GM21447 (cell line): ENCODE data around the gene A2ML1.
"Not testable (repeated sequence)": the region's sequence is repeated elsewhere in the genome, so short reads cannot be mapped to it uniquely, and the experiment has no call there.

Source experiments
- ATAC-seq: cut with Tn5 transposase; IDR thresholded peaks from one replicate; pipeline ENCODE4 v1.9.1; 2021; ENCODE audit not compliant: unreplicated experiment

A2ML1 gene

DNA sequence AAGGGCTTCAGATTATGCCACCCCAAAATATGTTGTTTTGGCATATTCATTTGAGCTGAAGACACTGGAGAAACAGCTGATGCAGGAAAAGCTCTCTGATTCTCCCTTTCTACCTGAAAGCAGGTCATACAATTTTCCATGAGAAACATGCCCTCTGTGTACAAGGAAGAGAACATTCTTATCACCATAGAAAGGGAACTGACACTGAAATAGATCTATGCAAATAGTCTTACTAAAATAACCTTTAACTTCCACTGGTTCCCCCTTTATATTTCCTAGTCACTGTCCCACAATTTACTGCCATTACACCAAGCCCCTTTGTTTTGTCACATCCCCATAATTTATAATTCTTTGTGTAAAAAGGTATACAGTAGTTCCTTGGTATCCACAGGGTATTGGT lies 82.2 kb downstream of the A2ML1 start:
- no peak for ATAC-seq

DNA sequence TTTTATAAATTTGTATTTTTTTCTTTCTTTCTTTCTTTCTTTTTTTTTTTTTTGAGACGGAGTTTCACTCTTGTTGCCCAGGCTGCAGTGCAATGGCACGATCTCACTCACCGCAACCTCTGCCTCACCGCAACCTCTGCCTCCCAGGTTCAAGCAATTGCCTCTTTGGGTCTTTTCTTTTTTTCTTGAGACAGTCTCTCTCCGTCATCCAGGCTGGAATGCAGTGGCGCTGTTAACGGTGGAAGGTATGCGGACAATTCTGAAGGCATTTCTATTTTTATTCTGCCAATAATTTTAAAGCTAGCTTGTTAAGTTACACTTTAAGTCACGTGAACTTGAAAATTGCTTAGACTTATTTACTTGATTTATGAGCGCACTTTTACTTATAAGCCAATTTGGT lies 83.1 kb downstream of the A2ML1 start:
- no peak for ATAC-seq

DNA sequence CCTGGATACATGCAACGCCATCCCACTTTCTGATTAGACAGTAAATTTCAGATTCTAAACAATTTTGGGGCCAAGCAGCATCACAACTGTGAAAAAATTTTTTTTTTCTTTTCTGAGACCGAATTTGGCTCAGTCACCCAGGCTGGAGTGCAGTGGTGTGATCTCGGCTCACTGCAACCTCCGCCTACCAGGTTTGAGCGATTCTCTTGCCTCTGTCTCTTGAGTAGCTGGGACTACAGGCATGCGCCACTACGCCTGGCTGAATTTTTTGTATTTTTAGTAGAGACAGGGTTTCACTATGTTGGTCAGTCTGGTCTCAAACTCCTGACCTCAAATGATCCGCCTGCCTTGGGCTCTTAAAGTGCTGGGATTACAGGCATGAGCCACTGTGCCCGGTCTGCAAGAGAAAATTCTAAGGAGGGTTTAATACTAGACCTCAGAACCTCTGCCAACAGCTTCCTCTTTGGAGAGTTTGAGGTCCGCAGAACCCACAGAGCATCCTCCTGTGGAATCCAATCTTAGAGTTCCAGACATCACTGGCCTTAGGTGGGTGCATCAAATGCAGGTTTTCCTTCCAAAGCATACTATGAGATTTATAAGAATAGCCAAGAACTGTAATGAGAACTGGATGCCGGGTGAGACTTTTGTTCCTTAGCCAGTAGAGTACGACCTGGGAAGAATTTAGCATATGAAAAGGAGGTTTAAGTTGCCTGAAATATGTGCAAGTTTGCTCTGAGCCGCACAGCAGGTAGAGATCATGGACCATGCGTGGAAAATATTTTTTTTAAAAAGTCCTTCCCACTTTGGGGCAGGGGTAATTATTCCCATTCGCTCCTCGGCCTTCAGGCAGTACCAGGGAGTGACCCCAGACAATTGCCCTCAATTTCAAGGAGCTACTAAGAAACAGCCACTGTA lies 84.1 kb downstream of the A2ML1 start:
- ATAC-seq, result no peak

DNA sequence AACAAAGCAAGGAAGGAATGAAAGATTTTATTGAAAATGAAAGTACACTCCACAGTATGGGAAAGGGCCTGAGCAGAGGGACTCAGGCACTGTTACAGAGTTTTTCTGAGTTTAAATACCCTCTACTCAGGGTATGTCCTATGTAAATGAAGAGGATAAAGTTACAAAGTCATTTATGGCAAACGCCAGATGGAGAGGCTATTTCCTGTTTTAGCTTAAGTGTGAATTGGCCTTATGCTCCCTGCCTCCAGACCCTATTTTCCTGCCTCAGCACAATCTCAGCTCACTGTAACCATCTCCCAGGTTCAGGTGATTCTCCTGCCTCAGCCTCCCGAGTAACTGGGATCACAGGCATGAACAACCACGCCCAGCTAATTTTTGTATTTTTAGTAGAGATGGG lies 85.1 kb downstream of the A2ML1 start:
- ATAC-seq, result no peak

DNA sequence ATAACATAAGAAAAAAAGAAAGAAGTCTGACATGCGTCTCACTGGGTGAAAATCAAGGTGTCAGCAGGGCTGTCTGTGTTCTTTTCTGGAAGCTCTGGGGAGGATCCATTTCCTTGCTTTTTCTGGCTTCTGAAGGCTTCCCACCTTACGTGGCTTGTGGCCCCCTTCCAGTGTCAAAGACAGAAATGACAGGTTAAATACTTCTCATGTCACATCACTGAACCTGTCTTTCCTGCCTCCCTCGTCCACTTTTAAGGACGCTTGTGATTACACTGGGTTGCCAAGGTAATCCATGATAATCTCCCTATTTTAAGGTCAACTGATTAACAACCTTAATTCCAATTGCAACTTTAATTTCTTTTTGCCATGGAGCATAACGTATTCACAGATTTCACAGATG lies 87.3 kb downstream of the A2ML1 start:
- no peak for ATAC-seq

DNA sequence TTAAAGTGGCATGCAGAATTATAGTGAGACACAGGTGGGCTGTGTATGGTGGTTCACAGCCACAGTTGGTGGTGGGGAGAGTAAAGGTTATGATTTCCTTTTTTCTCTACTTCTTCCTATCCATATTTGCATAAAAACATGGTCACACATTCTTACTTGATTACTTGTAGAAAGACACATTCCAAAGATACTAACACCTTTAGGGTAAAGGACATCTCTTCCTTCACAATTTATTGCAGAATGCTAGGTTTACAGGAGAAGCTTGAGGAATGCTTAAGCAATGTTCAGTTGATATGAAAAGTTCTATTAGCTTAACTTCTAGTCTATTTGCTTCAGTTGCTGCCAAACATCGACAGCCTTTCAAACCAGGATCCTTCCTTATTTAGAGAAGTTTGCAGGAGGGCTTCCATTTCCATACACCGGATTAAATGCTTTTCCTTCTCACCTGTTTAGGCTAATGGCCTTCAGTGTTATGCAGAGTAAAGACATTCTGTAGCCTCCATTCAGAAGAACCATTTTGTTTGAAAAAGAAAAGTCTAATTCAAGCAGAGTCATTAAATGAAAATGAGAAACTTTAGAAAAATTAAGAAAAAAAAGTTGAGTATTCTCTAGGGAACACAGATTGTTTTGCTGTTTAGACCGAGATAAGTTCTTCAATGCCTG lies 89.3 kb downstream of the A2ML1 start:
- ATAC-seq, result no peak

DNA sequence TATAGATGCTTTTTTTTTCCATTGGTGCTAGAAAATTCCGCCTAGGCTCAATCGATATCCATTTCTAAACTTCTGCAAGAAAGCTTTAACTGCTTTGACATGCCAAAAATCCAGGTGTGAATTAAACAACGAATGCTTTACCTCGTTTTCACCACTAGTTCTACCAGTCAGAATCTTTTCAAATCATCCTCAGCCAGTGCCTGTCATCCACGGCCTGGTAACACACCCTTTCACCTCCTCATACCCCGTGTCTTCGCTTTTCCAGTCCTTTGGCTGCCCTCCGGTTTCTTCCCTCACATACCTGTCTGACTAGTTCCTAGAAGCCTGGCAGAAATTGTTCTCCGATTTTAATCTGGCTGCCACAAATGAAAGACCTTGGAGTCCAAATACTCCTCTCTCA lies 90.5 kb downstream of the A2ML1 start:
- no peak for ATAC-seq

DNA sequence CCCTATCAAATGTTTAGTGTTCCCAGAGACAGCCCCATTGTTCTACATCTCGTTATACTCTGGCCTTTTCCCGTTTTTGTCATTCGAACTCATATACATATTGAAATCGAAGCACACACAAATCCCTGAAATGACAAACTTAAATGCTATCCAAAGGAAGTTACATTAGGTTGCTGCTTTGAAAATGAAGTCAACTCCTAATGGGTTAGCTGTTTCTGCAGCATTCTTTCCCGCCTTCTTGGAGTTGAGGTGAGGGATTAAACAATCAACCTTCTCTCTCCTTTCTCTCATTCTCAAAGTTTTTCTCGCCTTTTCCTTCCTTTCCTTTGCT lies 91.2 kb downstream of the A2ML1 start:
- no peak for ATAC-seq

DNA sequence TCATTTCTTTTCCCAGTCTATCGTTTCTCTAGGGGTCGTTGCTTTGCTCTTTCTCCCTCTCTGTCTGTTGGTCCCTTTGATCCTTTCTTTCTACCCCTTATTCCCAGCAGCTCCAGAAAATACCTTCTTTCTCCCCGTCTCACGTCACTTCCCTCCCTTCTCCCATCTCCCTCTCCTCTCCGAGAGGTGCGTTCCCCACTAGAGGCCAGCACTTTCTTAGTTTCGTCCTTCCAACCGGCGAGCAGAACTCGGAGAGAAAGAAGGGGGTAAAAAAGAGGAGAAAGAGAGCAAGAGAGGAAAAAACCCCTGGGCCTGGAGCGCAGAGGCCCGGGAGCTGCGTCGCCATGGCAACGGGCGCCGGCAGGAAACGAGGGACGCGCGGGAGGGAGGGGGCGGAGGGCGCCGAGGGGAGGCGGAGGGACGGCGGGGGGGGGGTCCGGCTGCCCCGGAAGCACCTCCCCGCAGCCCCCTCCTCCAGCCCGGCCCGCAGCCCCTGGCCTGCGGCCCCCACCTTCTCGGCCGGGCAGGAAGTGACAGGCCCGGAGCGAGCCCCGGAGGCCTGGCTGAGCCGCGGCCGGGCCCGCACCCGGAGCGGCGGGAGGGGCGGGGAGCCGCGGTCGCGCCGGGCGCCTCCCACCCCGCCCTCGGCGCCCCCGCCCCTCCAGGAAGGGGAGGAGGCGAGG lies 91.8 kb downstream of the A2ML1 start, which contains the start of gene PHC1:
Gene PHC1 (plus strand): TSS at position 477 of the 683 bp plus-strand sequence. CDS start 3,169 bp downstream, outside the sequence.
- ATAC-seq, result peak; percentile 46

DNA sequence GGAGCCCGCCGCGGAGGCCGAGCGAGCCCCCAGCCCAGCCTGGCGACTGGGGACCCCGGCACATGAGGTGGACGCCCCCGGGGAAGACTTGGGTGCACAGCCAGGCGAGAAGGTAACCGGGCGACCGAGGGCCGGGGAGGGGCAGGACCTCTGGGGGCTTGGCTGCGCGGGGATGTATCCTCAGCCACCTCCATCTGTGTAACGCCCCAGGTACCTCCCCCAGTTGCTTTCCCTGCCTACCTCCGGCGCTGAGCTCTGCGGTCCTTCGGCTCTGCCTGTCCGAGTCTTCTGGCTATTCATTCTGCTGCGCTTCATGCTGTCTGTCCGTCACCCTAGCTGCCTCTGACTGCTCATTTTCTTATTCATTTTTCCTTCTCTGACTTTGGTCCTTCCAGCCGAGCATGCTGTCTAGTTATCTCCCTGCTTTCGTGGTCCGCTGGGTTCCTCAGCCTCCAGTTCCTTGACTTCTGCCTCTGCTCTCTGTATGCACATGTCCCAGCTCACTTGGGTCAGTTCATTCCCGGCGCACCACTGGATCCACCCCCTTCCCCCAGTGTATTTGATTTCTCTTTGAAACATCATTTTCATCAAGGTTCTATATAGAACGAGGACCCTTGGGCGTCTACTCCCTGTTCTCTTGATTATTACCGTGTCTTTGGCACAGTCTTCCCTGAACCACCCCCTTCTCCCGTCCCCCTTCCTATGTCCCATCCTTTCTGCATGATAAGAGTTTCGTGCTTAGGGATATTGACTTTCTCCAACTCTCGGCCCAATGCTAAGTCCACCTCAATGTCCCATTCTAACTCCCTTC lies 92.5 kb downstream of the A2ML1 start:
- ATAC-seq, result peak; percentile 53

DNA sequence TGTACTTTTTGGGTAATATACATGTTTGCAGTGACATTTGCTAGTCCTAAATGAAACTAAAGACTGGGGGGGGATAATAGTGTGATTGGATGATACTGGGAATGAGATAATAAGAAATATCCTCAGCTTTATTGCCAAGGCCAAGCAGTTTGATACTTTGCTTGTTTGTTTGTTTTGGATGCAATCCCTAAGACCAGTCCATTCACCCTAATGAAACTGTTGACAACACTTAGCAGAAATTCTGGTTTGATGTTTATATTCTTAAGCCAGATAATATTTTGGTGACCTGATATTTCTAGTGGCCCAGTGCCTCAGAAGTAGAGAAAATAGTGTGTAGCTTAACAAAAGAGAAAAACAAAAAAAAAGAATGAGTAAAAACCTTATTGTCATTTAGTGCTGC lies 93.7 kb downstream of the A2ML1 start:
- ATAC-seq, result no peak

DNA sequence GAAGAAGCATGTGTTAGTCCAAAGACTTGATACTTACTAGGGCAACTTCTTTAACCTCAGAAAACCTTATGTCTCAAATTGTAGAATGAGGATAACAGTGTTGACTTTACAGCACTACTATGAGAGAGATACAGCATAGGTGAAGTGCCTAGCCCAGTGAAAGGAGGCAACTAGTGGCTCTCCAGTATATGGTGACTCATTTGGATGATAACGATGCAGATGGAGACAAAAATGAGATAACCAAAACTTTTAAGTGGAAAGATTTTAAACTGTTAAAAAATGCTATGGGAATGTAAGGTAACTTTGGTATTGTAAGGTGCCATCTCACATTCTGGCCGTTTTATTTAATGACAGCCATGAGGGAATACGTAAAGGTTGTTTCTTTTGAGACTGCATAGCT lies 94.6 kb downstream of the A2ML1 start:
- no peak for ATAC-seq

DNA sequence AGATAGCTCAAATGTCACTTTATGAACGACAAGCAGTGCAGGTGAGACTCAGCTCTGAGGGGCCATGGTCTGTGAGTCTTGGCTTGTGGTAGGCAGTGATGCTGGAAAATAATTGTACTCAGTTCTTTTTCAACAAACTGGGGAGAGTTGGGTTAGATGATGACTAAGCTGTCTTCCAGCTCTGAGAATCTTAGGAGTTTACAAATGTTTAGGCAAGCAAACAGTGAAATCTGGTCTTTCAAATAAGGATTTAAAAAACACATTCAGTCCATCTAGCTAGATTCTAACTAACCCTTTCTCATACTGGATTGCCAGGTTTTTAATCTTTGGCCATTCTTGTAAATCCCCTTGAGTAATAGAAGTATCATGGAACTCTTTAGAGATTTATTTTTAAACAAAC lies 95.3 kb downstream of the A2ML1 start:
- ATAC-seq, result no peak

DNA sequence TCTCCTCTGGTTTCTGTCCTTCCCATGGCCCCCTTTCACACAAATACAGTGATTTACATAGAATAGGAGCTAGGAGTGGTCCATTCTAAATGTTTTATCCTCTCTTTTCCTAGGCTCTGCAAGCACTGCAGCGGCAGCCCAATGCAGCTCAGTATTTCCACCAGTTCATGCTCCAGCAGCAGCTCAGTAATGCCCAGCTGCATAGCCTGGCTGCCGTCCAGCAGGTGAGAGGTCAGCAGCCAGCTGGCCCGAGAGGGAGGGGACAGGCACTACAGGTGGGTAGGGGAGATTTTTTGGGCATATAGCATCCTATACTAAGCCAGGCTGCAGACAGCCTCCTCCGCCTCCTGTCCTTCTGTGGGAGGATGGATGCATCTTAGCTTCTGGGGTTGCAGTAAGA lies 97.2 kb downstream of the A2ML1 start:
- not testable (repeated sequence) for ATAC-seq

DNA sequence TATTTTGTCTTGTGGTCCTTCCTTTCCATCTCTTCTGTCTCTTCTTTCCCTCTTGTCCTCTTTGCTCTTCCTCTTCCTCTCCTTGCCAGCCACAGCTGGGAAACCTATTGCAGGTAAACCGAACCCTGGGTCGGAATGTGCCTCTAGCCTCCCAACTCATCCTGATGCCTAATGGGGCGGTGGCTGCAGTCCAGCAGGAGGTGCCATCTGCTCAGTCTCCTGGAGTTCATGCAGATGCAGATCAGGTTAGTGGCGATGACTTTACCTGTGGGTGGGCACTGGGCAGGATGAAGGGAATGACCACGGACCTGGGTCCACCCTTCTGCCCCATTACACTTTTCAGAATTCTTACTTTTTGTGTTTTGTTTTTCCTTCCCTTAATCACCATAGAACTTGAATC lies 100.1 kb downstream of the A2ML1 start:
- no peak for ATAC-seq
